IMR-90 (cell line): ENCODE measurements around the gene CD93. TPM values are rescaled to one million over a fixed set of nuclear protein-coding genes. Genes with fewer than 3 reads are reported as not detected.

Experiments used
- ATAC-seq: fragments of 200-7000 bp; cut with Tn5 transposase; 2 replicates; pipeline ENCODE4 v1.9.1; 2020; ENCODE audit warnings: low read depth, mild to moderate bottlenecking, moderate library complexity
- BruUV-seq: library from RNA; stranded (reverse); fragments of 400-500 nt; replicated peaks from 2 replicates; lab custom pipeline; 2021; lab: Mats Ljungman, UMichigan
- CTCF ChIA-PET: fragments of 300-600 bp; formaldehyde crosslinking; extraction: SDS; loops from one replicate; lab custom pipeline; 2021; ENCODE audit warnings: antibody characterized with exemption; lab: Yijun Ruan, JAX
- POLR2A ChIA-PET: fragments of 300-600 bp; sonication (Branson Sonifier 250); formaldehyde crosslinking; loops from one replicate; lab custom pipeline; 2022; ENCODE audit warnings: antibody characterized with exemption; ENCODE audit not compliant: unreplicated experiment; lab: Charles Lee
- DNase-seq: peaks from one replicate; pipeline ENCODE4 v3.0.0; 2013
- H2AFZ ChIP-seq: replicated peaks from 2 replicates; pipeline ENCODE3; 2013; ENCODE audit warnings: low read length, mild to moderate bottlenecking; ENCODE audit not compliant: poor library complexity
- H2AK5ac ChIP-seq: 2 replicates; pipeline ENCODE4 v1.6.1; 2013; ENCODE audit warnings: low read depth, low read length, inconsistent platforms
- H2AK9ac ChIP-seq: replicated peaks from 2 replicates; pipeline ENCODE3; 2013; ENCODE audit warnings: mild to moderate bottlenecking, low read depth, low read length, moderate library complexity; ENCODE audit not compliant: poor library complexity
- H2BK120ac ChIP-seq: 2 replicates; pipeline ENCODE4 v1.6.1; 2013; ENCODE audit warnings: low read depth, low read length, inconsistent platforms
- H2BK15ac ChIP-seq: 3 replicates; pipeline ENCODE4 v1.6.1; 2013; ENCODE audit warnings: low read depth, low read length, inconsistent platforms
- H2BK20ac ChIP-seq: 2 replicates; pipeline ENCODE4 v1.6.1; 2013; ENCODE audit warnings: low read depth, mild to moderate bottlenecking, inconsistent platforms, low read length, moderate library complexity
- H2BK5ac ChIP-seq: 2 replicates; pipeline ENCODE4 v1.6.1; 2013; ENCODE audit warnings: mild to moderate bottlenecking, low read depth, low read length, inconsistent platforms; ENCODE audit not compliant: poor library complexity, severe bottlenecking
- H3K14ac ChIP-seq: replicated peaks from 2 replicates; pipeline ENCODE4 v1.6.1; 2013; ENCODE audit warnings: low read depth, low read length, inconsistent platforms
- H3K18ac ChIP-seq: 2 replicates; pipeline ENCODE4 v1.6.1; 2013; ENCODE audit warnings: low read depth, low read length, control low read depth
- H3K23ac ChIP-seq: 2 replicates; pipeline ENCODE4 v1.6.1; 2013; ENCODE audit warnings: low read depth, low read length, inconsistent platforms
- H3K27ac ChIP-seq: 2 replicates; pipeline ENCODE4 v1.5.1; 2013; ENCODE audit warnings: mild to moderate bottlenecking, control low read depth, low read length; ENCODE audit not compliant: insufficient read depth
- H3K27me3 ChIP-seq: 2 replicates; pipeline ENCODE4 v1.6.1; 2013; ENCODE audit warnings: low read length; ENCODE audit not compliant: control insufficient read depth, insufficient read depth
- H3K36me3 ChIP-seq: 2 replicates; pipeline ENCODE4 v1.6.1; 2013; ENCODE audit warnings: low read length, mixed read lengths; ENCODE audit not compliant: control insufficient read depth, insufficient read depth
- H3K4ac ChIP-seq: 2 replicates; pipeline ENCODE4 v1.6.1; 2013; ENCODE audit warnings: low read depth, low read length, inconsistent platforms
- H3K4me1 ChIP-seq: 2 replicates; pipeline ENCODE4 v1.6.1; 2013; ENCODE audit warnings: low read length, mixed read lengths; ENCODE audit not compliant: control insufficient read depth, insufficient read depth
- H3K4me2 ChIP-seq: 2 replicates; pipeline ENCODE4 v1.6.1; 2013; ENCODE audit warnings: low read depth, mild to moderate bottlenecking, control low read depth, low read length, moderate library complexity
- H3K4me3 ChIP-seq: 2 replicates; pipeline ENCODE4 v1.5.1; 2013; ENCODE audit warnings: low read depth, mild to moderate bottlenecking, control low read depth, low read length, moderate library complexity; ENCODE audit not compliant: insufficient read depth
- H3K56ac ChIP-seq: 2 replicates; pipeline ENCODE4 v1.6.1; 2013; ENCODE audit warnings: low read length, inconsistent platforms; ENCODE audit not compliant: insufficient read depth; ENCODE audit errors: extremely low read depth
- H3K79me1 ChIP-seq, 2 experiments: 2 replicates each; pipeline ENCODE4 v1.6.1; 2013; ENCODE audit warnings: low read length in 2 of 2, inconsistent platforms in 1 of 2, low read depth in 1 of 2
- H3K9ac ChIP-seq: 2 replicates; pipeline ENCODE4 v1.6.1; 2013; ENCODE audit warnings: low read depth, low read length, control low read depth
- H3K9me1 ChIP-seq: 2 replicates; pipeline ENCODE4 v1.6.1; 2013; ENCODE audit warnings: low read length, inconsistent platforms; ENCODE audit not compliant: insufficient read depth
- H3K9me3 ChIP-seq: 2 replicates; pipeline ENCODE4 v1.6.1; 2013; ENCODE audit warnings: low read length; ENCODE audit not compliant: control insufficient read depth, insufficient read depth
- H4K20me1 ChIP-seq: 2 replicates; pipeline ENCODE4 v1.6.1; 2013; ENCODE audit warnings: low read length, inconsistent platforms; ENCODE audit not compliant: insufficient read depth
- H4K5ac ChIP-seq: 2 replicates; pipeline ENCODE4 v1.6.1; 2013; ENCODE audit warnings: mild to moderate bottlenecking, low read depth, low read length, control low read depth
- H4K8ac ChIP-seq, 2 experiments: 2 replicates each; pipeline ENCODE4 v1.6.1; 2013; ENCODE audit warnings: low read depth in 2 of 2, low read length in 2 of 2, control low read depth in 1 of 2, inconsistent platforms in 1 of 2
- H4K91ac ChIP-seq: 2 replicates; pipeline ENCODE4 v1.6.1; 2013; ENCODE audit warnings: low read depth, low read length, inconsistent platforms; ENCODE audit not compliant: insufficient read depth
- BHLHE40 ChIP-seq: fragments of 150-350 bp; IDR thresholded peaks from 2 replicates; pipeline ENCODE4 v1.6.1; 2016; ENCODE audit warnings: mild to moderate bottlenecking, low read depth, low read length
- CEBPB ChIP-seq: IDR thresholded peaks from 2 replicates; pipeline ENCODE4 v1.6.1; 2012; ENCODE audit warnings: low read depth, low read length, improper control_type of control experiment
- CHD1 ChIP-seq: IDR thresholded peaks from 2 replicates; pipeline ENCODE4 v1.6.1; 2012; ENCODE audit warnings: low read depth, low read length, improper control_type of control experiment
- FOS ChIP-seq: fragments of 150-350 bp; IDR thresholded peaks from 2 replicates; pipeline ENCODE4 v1.6.1; 2016; ENCODE audit warnings: low read depth, low read length
- MAFK ChIP-seq: IDR thresholded peaks from 2 replicates; pipeline ENCODE4 v1.6.1; 2012; ENCODE audit warnings: low read depth, low read length, improper control_type of control experiment
- MAZ ChIP-seq: IDR thresholded peaks from 2 replicates; pipeline ENCODE4 v1.6.1; 2012; ENCODE audit warnings: low read depth, mild to moderate bottlenecking, low read length, improper control_type of control experiment, moderate library complexity, borderline replicate concordance
- MXI1 ChIP-seq: IDR thresholded peaks from 2 replicates; pipeline ENCODE4 v1.6.1; 2012; ENCODE audit warnings: low read depth, mild to moderate bottlenecking, low read length, moderate library complexity, borderline replicate concordance
- NFE2L2 ChIP-seq: fragments of 150-350 bp; IDR thresholded peaks from 2 replicates; pipeline ENCODE4 v1.6.1; 2016; ENCODE audit warnings: low read depth, mild to moderate bottlenecking, low read length
- POLR2A ChIP-seq: IDR thresholded peaks from 2 replicates; pipeline ENCODE4 v1.6.1; 2012; ENCODE audit warnings: mild to moderate bottlenecking, low read depth, low read length
- RAD21 ChIP-seq: IDR thresholded peaks from 2 replicates; pipeline ENCODE4 v1.6.1; 2012; ENCODE audit warnings: low read length, improper control_type of control experiment
- RCOR1 ChIP-seq: IDR thresholded peaks from 2 replicates; pipeline ENCODE4 v1.6.1; 2012; ENCODE audit warnings: mild to moderate bottlenecking, low read length, improper control_type of control experiment; ENCODE audit not compliant: insufficient replicate concordance
- RFX5 ChIP-seq: IDR thresholded peaks from 2 replicates; pipeline ENCODE4 v1.8.0; 2012; ENCODE audit warnings: low read depth, mild to moderate bottlenecking, low read length, moderate library complexity
- SMC3 ChIP-seq: fragments of 150-350 bp; IDR thresholded peaks from 2 replicates; pipeline ENCODE4 v1.6.1; 2016; ENCODE audit warnings: low read depth, mild to moderate bottlenecking, antibody characterized with exemption, low read length, moderate library complexity
- WGBS, 2 experiments: methylation state at CpG; one replicate each; pipeline versions ENCODE4 v1.1.5 to v1.1.7; 2013; ENCODE audit warnings: missing lambda C conversion rate in 2 of 2; ENCODE audit not compliant: insufficient read length in 1 of 2; ENCODE audit errors: extremely low coverage in 2 of 2; 5-methylcytosine and 5-hydroxymethylcytosine counted together
- dilution Hi-C: fragments of 300-500 bp; cut with HindIII; formaldehyde crosslinking; loops from one replicate; pipeline ENCODE4 v1.14.3; 2018; ENCODE audit warnings: low sequenced_read_pairs; ENCODE audit not compliant: unreplicated experiment
- in situ Hi-C: fragments of 300-500 bp; cut with MboI; formaldehyde crosslinking; loops from 3 replicates; pipeline ENCODE4 v1.14.3; 2019; ENCODE audit warnings: low sequenced_read_pairs, inconsistent platforms, mixed read lengths
- intact Hi-C: fragments of 100-400 bp; cut with micrococcal nuclease; formaldehyde crosslinking; loops from 2 replicates; pipeline ENCODE4 v1.10.0; 2022
- polyA plus RNA-seq, 3 experiments: library from polyadenylated mRNA; depleted of rRNA; stranded (reverse); fragments of >200 nt; gene quantifications; 2 replicates each; pipeline ENCODE4 v1.2.3, GENCODE V29; 2012; ENCODE audit warnings: low replicate concordance in 1 of 3
- total RNA-seq: library from RNA; depleted of rRNA; stranded (reverse); fragments of >200 nt; gene quantifications from 2 replicates; pipeline ENCODE4 v1.2.3, GENCODE V29; 2012
- TF ChIP-seq, protein P1 (sequence below): conservative IDR thresholded peaks from 2 replicates; pipeline ENCODE4 v1.5.1; 2012; ENCODE audit warnings: mild to moderate bottlenecking, low read depth, low read length, improper control_type of control experiment
- TF ChIP-seq, protein P2 (sequence below): fragments of 150-350 bp; IDR thresholded peaks from 2 replicates; pipeline ENCODE4 v1.6.1; 2016; ENCODE audit warnings: low read depth, mild to moderate bottlenecking, low read length, moderate library complexity, borderline replicate concordance
- TF ChIP-seq, protein P3 (sequence below): fragments of 150-350 bp; IDR thresholded peaks from 2 replicates; pipeline ENCODE4 v1.6.1; 2017; ENCODE audit warnings: mild to moderate bottlenecking, antibody characterized with exemption, low read length, low read depth

Gene CD93
- total and polyA plus RNA-seq, 2 of the 4 experiments (the other 2 are of a cell fraction) = under 0.01 to 0.02 TPM

DNA sequence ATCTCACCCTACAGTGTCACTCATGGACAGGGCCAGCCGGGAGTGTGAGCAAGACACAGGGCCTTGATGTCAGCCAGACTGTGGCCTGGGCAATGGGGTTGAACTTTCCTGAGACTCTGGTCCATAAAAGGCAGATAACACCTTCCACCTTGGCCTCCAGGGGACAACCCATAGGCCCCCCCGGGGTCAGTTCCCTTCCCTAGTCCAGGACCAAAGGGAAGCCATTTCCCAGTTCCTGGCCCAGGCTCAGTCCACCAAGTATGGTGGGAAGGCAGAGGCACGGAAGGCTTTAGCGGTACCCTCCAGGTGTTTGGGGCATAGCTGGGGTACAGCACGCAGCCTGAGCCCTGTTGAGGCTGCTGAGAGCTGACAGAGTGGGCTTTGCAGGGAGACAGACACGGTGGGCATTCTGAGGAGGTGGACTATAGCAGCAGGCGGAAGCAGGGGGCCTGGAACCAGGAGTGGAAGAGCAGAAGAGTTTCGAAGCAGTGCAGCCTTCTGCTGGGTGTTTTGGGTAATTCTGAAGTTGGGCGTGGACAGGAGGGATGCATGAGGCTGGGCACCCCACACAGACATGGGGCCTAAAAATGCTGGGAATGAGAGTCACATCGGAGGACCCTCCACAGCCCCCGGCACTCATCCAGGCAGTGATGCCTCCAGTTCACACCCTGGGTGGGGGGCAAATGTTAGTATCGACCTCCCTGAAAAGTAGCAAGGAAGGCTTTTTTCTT is 43.9 kb upstream of the CD93 start:
- H3K4me1 ChIP-seq = peaks cover 6% of the 10 kb centered on the region
- in situ Hi-C loops = no loop called here
- no peak overlapping the region for H4K91ac ChIP-seq
- no peak overlapping the region for H3K23ac ChIP-seq
- no peak overlapping the region for H2BK5ac ChIP-seq
- no peak overlapping the region for H3K4me2 ChIP-seq
- H3K79me1 ChIP-seq = no peaks in the 10 kb centered on the region
- CTCF ChIA-PET = no interaction called here
- BruUV-seq = no TSS peak
- ATAC-seq = no peak
- TF ChIP-seq, protein P1, sequence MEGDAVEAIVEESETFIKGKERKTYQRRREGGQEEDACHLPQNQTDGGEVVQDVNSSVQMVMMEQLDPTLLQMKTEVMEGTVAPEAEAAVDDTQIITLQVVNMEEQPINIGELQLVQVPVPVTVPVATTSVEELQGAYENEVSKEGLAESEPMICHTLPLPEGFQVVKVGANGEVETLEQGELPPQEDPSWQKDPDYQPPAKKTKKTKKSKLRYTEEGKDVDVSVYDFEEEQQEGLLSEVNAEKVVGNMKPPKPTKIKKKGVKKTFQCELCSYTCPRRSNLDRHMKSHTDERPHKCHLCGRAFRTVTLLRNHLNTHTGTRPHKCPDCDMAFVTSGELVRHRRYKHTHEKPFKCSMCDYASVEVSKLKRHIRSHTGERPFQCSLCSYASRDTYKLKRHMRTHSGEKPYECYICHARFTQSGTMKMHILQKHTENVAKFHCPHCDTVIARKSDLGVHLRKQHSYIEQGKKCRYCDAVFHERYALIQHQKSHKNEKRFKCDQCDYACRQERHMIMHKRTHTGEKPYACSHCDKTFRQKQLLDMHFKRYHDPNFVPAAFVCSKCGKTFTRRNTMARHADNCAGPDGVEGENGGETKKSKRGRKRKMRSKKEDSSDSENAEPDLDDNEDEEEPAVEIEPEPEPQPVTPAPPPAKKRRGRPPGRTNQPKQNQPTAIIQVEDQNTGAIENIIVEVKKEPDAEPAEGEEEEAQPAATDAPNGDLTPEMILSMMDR = no peak
- TF ChIP-seq CHD1 = no peak
- TF ChIP-seq, protein P2, sequence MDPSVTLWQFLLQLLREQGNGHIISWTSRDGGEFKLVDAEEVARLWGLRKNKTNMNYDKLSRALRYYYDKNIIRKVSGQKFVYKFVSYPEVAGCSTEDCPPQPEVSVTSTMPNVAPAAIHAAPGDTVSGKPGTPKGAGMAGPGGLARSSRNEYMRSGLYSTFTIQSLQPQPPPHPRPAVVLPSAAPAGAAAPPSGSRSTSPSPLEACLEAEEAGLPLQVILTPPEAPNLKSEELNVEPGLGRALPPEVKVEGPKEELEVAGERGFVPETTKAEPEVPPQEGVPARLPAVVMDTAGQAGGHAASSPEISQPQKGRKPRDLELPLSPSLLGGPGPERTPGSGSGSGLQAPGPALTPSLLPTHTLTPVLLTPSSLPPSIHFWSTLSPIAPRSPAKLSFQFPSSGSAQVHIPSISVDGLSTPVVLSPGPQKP = no peak
- no peak for TF ChIP-seq MAFK
- no peak for TF ChIP-seq MAZ
- TF ChIP-seq RCOR1 = no peak
- no peak for TF ChIP-seq NFE2L2
- no peak for TF ChIP-seq RFX5
- no peak for TF ChIP-seq POLR2A
- TF ChIP-seq, protein P3, sequence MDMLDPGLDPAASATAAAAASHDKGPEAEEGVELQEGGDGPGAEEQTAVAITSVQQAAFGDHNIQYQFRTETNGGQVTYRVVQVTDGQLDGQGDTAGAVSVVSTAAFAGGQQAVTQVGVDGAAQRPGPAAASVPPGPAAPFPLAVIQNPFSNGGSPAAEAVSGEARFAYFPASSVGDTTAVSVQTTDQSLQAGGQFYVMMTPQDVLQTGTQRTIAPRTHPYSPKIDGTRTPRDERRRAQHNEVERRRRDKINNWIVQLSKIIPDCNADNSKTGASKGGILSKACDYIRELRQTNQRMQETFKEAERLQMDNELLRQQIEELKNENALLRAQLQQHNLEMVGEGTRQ = no peak
- TF ChIP-seq CEBPB = no peak
- no peak for TF ChIP-seq RAD21
- TF ChIP-seq BHLHE40 = no peak
- TF ChIP-seq MXI1 = no peak
- no peak for TF ChIP-seq SMC3
- TF ChIP-seq FOS = no peak
- H2BK20ac ChIP-seq = no peak overlapping the region
- H2AFZ ChIP-seq = peak overlapping the region; percentile 10
- H4K8ac ChIP-seq = no peak overlapping the region
- no peak overlapping the region for H3K4ac ChIP-seq
- no peaks in the 10 kb centered on the region for H3K9me1 ChIP-seq
- dilution Hi-C loops = no loop called here
- H2BK15ac ChIP-seq = no peak overlapping the region
- no peak for DNase-seq
- POLR2A ChIA-PET = no interaction called here
- WGBS, 2 experiments = 83% methylated on average over 1 of the region's 12 CpGs; no CpG with 5 or more reads in 1 of the 2 experiments
- H3K9me3 ChIP-seq = no peaks in the 10 kb centered on the region
- no peak overlapping the region for H2AK5ac ChIP-seq
- H3K14ac ChIP-seq = no peak overlapping the region
- H4K20me1 ChIP-seq = no peaks in the 10 kb centered on the region
- H3K27me3 ChIP-seq = no peaks in the 10 kb centered on the region
- H4K5ac ChIP-seq = no peak overlapping the region
- H3K9ac ChIP-seq = no peak overlapping the region
- H3K27ac ChIP-seq = no peak overlapping the region
- H3K56ac ChIP-seq = no peak overlapping the region
- intact Hi-C loops = no loop called here
- H3K36me3 ChIP-seq = no peaks in the 10 kb centered on the region
- no peak overlapping the region for H3K18ac ChIP-seq
- H2BK120ac ChIP-seq = no peak overlapping the region
- H2AK9ac ChIP-seq = no peak overlapping the region
- no peak overlapping the region for H3K4me3 ChIP-seq
